IMR-90 (cell line): ENCODE results near the gene CCNT2. TPM values are rescaled to one million over a fixed set of nuclear protein-coding genes. Genes with fewer than 3 reads are reported as not detected.

Experiments used
- ATAC-seq: fragments of 200-7000 bp; cut with Tn5 transposase; 2 replicates; pipeline ENCODE4 v1.9.1; 2020; ENCODE audit warnings: low read depth, mild to moderate bottlenecking, moderate library complexity
- BruUV-seq: library from RNA; stranded (reverse); fragments of 400-500 nt; replicated peaks from 2 replicates; lab custom pipeline; 2021; lab: Mats Ljungman, UMichigan
- CTCF ChIA-PET: fragments of 300-600 bp; formaldehyde crosslinking; extraction: SDS; loops from one replicate; lab custom pipeline; 2021; ENCODE audit warnings: antibody characterized with exemption; lab: Yijun Ruan, JAX
- POLR2A ChIA-PET: fragments of 300-600 bp; sonication (Branson Sonifier 250); formaldehyde crosslinking; loops from one replicate; lab custom pipeline; 2022; ENCODE audit warnings: antibody characterized with exemption; ENCODE audit not compliant: unreplicated experiment; lab: Charles Lee
- DNase-seq: peaks from one replicate; pipeline ENCODE4 v3.0.0; 2013
- H2AFZ ChIP-seq: replicated peaks from 2 replicates; pipeline ENCODE3; 2013; ENCODE audit warnings: low read length, mild to moderate bottlenecking; ENCODE audit not compliant: poor library complexity
- H2AK5ac ChIP-seq: 2 replicates; pipeline ENCODE4 v1.6.1; 2013; ENCODE audit warnings: low read depth, low read length, inconsistent platforms
- H2AK9ac ChIP-seq: replicated peaks from 2 replicates; pipeline ENCODE3; 2013; ENCODE audit warnings: mild to moderate bottlenecking, low read depth, low read length, moderate library complexity; ENCODE audit not compliant: poor library complexity
- H2BK120ac ChIP-seq: 2 replicates; pipeline ENCODE4 v1.6.1; 2013; ENCODE audit warnings: low read depth, low read length, inconsistent platforms
- H2BK15ac ChIP-seq: 3 replicates; pipeline ENCODE4 v1.6.1; 2013; ENCODE audit warnings: low read depth, low read length, inconsistent platforms
- H2BK20ac ChIP-seq: 2 replicates; pipeline ENCODE4 v1.6.1; 2013; ENCODE audit warnings: low read depth, mild to moderate bottlenecking, inconsistent platforms, low read length, moderate library complexity
- H2BK5ac ChIP-seq: 2 replicates; pipeline ENCODE4 v1.6.1; 2013; ENCODE audit warnings: mild to moderate bottlenecking, low read depth, low read length, inconsistent platforms; ENCODE audit not compliant: poor library complexity, severe bottlenecking
- H3K14ac ChIP-seq: replicated peaks from 2 replicates; pipeline ENCODE4 v1.6.1; 2013; ENCODE audit warnings: low read depth, low read length, inconsistent platforms
- H3K18ac ChIP-seq: 2 replicates; pipeline ENCODE4 v1.6.1; 2013; ENCODE audit warnings: low read depth, low read length, control low read depth
- H3K23ac ChIP-seq: 2 replicates; pipeline ENCODE4 v1.6.1; 2013; ENCODE audit warnings: low read depth, low read length, inconsistent platforms
- H3K27ac ChIP-seq: 2 replicates; pipeline ENCODE4 v1.5.1; 2013; ENCODE audit warnings: mild to moderate bottlenecking, control low read depth, low read length; ENCODE audit not compliant: insufficient read depth
- H3K27me3 ChIP-seq: 2 replicates; pipeline ENCODE4 v1.6.1; 2013; ENCODE audit warnings: low read length; ENCODE audit not compliant: control insufficient read depth, insufficient read depth
- H3K36me3 ChIP-seq: 2 replicates; pipeline ENCODE4 v1.6.1; 2013; ENCODE audit warnings: low read length, mixed read lengths; ENCODE audit not compliant: control insufficient read depth, insufficient read depth
- H3K4ac ChIP-seq: 2 replicates; pipeline ENCODE4 v1.6.1; 2013; ENCODE audit warnings: low read depth, low read length, inconsistent platforms
- H3K4me1 ChIP-seq: 2 replicates; pipeline ENCODE4 v1.6.1; 2013; ENCODE audit warnings: low read length, mixed read lengths; ENCODE audit not compliant: control insufficient read depth, insufficient read depth
- H3K4me2 ChIP-seq: 2 replicates; pipeline ENCODE4 v1.6.1; 2013; ENCODE audit warnings: low read depth, mild to moderate bottlenecking, control low read depth, low read length, moderate library complexity
- H3K4me3 ChIP-seq: 2 replicates; pipeline ENCODE4 v1.5.1; 2013; ENCODE audit warnings: low read depth, mild to moderate bottlenecking, control low read depth, low read length, moderate library complexity; ENCODE audit not compliant: insufficient read depth
- H3K56ac ChIP-seq: 2 replicates; pipeline ENCODE4 v1.6.1; 2013; ENCODE audit warnings: low read length, inconsistent platforms; ENCODE audit not compliant: insufficient read depth; ENCODE audit errors: extremely low read depth
- H3K79me1 ChIP-seq, 2 experiments: 2 replicates each; pipeline ENCODE4 v1.6.1; 2013; ENCODE audit warnings: low read length in 2 of 2, inconsistent platforms in 1 of 2, low read depth in 1 of 2
- H3K9ac ChIP-seq: 2 replicates; pipeline ENCODE4 v1.6.1; 2013; ENCODE audit warnings: low read depth, low read length, control low read depth
- H3K9me1 ChIP-seq: 2 replicates; pipeline ENCODE4 v1.6.1; 2013; ENCODE audit warnings: low read length, inconsistent platforms; ENCODE audit not compliant: insufficient read depth
- H3K9me3 ChIP-seq: 2 replicates; pipeline ENCODE4 v1.6.1; 2013; ENCODE audit warnings: low read length; ENCODE audit not compliant: control insufficient read depth, insufficient read depth
- H4K20me1 ChIP-seq: 2 replicates; pipeline ENCODE4 v1.6.1; 2013; ENCODE audit warnings: low read length, inconsistent platforms; ENCODE audit not compliant: insufficient read depth
- H4K5ac ChIP-seq: 2 replicates; pipeline ENCODE4 v1.6.1; 2013; ENCODE audit warnings: mild to moderate bottlenecking, low read depth, low read length, control low read depth
- H4K8ac ChIP-seq, 2 experiments: 2 replicates each; pipeline ENCODE4 v1.6.1; 2013; ENCODE audit warnings: low read depth in 2 of 2, low read length in 2 of 2, control low read depth in 1 of 2, inconsistent platforms in 1 of 2
- H4K91ac ChIP-seq: 2 replicates; pipeline ENCODE4 v1.6.1; 2013; ENCODE audit warnings: low read depth, low read length, inconsistent platforms; ENCODE audit not compliant: insufficient read depth
- POLR2A ChIP-seq: IDR thresholded peaks from 2 replicates; pipeline ENCODE4 v1.6.1; 2012; ENCODE audit warnings: mild to moderate bottlenecking, low read depth, low read length
- WGBS, 2 experiments: methylation state at CpG; one replicate each; pipeline versions ENCODE4 v1.1.5 to v1.1.7; 2013; ENCODE audit warnings: missing lambda C conversion rate in 2 of 2; ENCODE audit not compliant: insufficient read length in 1 of 2; ENCODE audit errors: extremely low coverage in 2 of 2; 5-methylcytosine and 5-hydroxymethylcytosine counted together
- dilution Hi-C: fragments of 300-500 bp; cut with HindIII; formaldehyde crosslinking; loops from one replicate; pipeline ENCODE4 v1.14.3; 2018; ENCODE audit warnings: low sequenced_read_pairs; ENCODE audit not compliant: unreplicated experiment
- in situ Hi-C: fragments of 300-500 bp; cut with MboI; formaldehyde crosslinking; loops from 3 replicates; pipeline ENCODE4 v1.14.3; 2019; ENCODE audit warnings: low sequenced_read_pairs, inconsistent platforms, mixed read lengths
- intact Hi-C: fragments of 100-400 bp; cut with micrococcal nuclease; formaldehyde crosslinking; loops from 2 replicates; pipeline ENCODE4 v1.10.0; 2022
- polyA plus RNA-seq, 3 experiments: library from polyadenylated mRNA; depleted of rRNA; stranded (reverse); fragments of >200 nt; gene quantifications; 2 replicates each; pipeline ENCODE4 v1.2.3, GENCODE V29; 2012; ENCODE audit warnings: low replicate concordance in 1 of 3
- total RNA-seq: library from RNA; depleted of rRNA; stranded (reverse); fragments of >200 nt; gene quantifications from 2 replicates; pipeline ENCODE4 v1.2.3, GENCODE V29; 2012

CCNT2 gene
- total and polyA plus RNA-seq, 2 of the 4 experiments (the other 2 are of a cell fraction) = 8.8 to 44.6 TPM

DNA sequence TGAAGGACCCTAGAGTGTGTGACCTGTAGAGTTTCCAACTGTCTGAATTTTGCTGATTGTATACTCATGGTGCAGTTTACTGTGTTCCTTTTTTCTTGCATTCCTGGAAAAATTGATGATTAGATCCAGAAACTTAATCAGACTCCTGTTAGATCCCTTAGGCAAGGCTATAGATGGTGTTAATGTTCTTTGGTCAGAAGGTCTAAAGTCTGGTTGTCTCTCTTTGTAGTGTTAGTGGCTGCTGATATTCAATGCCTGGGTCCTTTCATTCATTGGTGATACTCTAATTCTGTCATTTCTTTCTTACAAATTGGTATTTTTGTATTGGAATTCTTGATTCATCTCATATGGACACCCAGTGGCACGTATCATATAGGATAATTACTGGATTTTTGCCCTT, 6.3 kb downstream of the CCNT2 start:
- H3K27ac ChIP-seq = no peak overlapping the region
- no peak overlapping the region for H2AK5ac ChIP-seq
- H2BK5ac ChIP-seq = no peak overlapping the region
- H3K18ac ChIP-seq = no peak overlapping the region
- peaks cover 88% of the 10 kb centered on the region for H4K20me1 ChIP-seq
- no peak overlapping the region for H3K23ac ChIP-seq
- intact Hi-C loops (no loop called here), in situ Hi-C loops (loop anchor here (25.0 kb wide), 1 partner anchor 1038 kb away; no protein-coding TSS in a partner anchor), dilution Hi-C loops (no loop called here)
- H3K9me3 ChIP-seq = no peaks in the 10 kb centered on the region
- H3K79me1 ChIP-seq = peaks cover 2 to 18% of the 10 kb centered on the region in 2 experiments; a peak in 3 of 4 replicates
- no peaks in the 10 kb centered on the region; the same call in 1 of the 2 replicates for H3K9me1 ChIP-seq
- H4K91ac ChIP-seq = no peak overlapping the region
- peaks cover 3% of the 10 kb centered on the region for H3K4me1 ChIP-seq
- no peak overlapping the region for H3K4ac ChIP-seq
- H4K5ac ChIP-seq = no peak overlapping the region
- H3K4me3 ChIP-seq = no peak overlapping the region
- no peak overlapping the region for H3K9ac ChIP-seq
- H3K14ac ChIP-seq = no peak overlapping the region
- H2BK15ac ChIP-seq = no peak overlapping the region
- H4K8ac ChIP-seq = no peak overlapping the region
- no peak overlapping the region for H2AFZ ChIP-seq
- no peak overlapping the region for H3K56ac ChIP-seq
- no peak for ATAC-seq
- POLR2A ChIA-PET = no interaction called here
- peaks cover 5% of the 10 kb centered on the region; the same call in 1 of the 2 replicates for H3K36me3 ChIP-seq
- WGBS, 2 experiments = no CpG with 5 or more reads among the region's 1 CpG
- H3K4me2 ChIP-seq = no peak overlapping the region
- H2AK9ac ChIP-seq = no peak overlapping the region
- CTCF ChIA-PET = no interaction called here
- no TSS peak for BruUV-seq
- no peak overlapping the region for H2BK20ac ChIP-seq
- TF ChIP-seq POLR2A = no peak
- no peak for DNase-seq
- H2BK120ac ChIP-seq = no peak overlapping the region
- H3K27me3 ChIP-seq = no peaks in the 10 kb centered on the region
